ENCODE measurements around the gene ETV5. TPM values are rescaled to one million over a fixed set of nuclear protein-coding genes. Genes with fewer than 3 reads are reported as not detected.

Gene ETV5
- total and polyA plus RNA-seq, 3 experiments from 2014 or later, result 1.0 to 1.3 TPM; not detected in 1

GRCh38 chr3:186075931-186076567 is 32.8 kb downstream of the ETV5 start:
- H3K9me3 ChIP-seq (ENCODE audit: low read length), result no peaks in the 10 kb centered on the region
- H3K27me3 ChIP-seq (ENCODE audit: insufficient read depth, low read length, poor library complexity, severe bottlenecking), result no peaks in the 10 kb centered on the region
- H3K27ac Mint-ChIP-seq, result no peak overlapping the region
- H3K4me3 ChIP-seq (ENCODE audit: low read length), result no peak overlapping the region
- no peak for DNase-seq
- no peaks in the 10 kb centered on the region for H3K36me3 ChIP-seq (ENCODE audit: insufficient read depth, low read length)
- H3K36me3 Mint-ChIP-seq, result peaks cover 0 to 5% (median 2%) of the 10 kb centered on the region in 3 donors
- H3K4me1 ChIP-seq (ENCODE audit: insufficient read depth, low read length), result no peaks in the 10 kb centered on the region
- H3K9me3 Mint-ChIP-seq, result peaks cover 0 to 10% (median 4%) of the 10 kb centered on the region in 5 donors
- ChIA-PET CTCF (no interaction called here), POLR2A (no interaction called here)
- no peak overlapping the region for H3K4me3 Mint-ChIP-seq
- H3K27ac ChIP-seq (ENCODE audit: low read depth, low read length), result no peak overlapping the region
- H3K27me3 Mint-ChIP-seq, result peaks cover 13 to 44% of the 10 kb centered on the region in 2 donors
- H3K4me1 Mint-ChIP-seq, result no peaks in the 10 kb centered on the region

- Mint-ChIP-seq H3K36me3 (peaks cover 0 to 5% (median 0%) of the 10 kb centered on the region in 3 donors), H3K4me1 (no peaks in the 10 kb centered on the region), H3K4me3 (no peak overlapping the region), H3K27ac (no peak overlapping the region), H3K27me3 (peaks cover 17 to 43% of the 10 kb centered on the region in 2 donors), H3K9me3 (peaks cover 0 to 10% (median 4%) of the 10 kb centered on the region in 5 donors)
- no peaks in the 10 kb centered on the region for H3K4me1 ChIP-seq (ENCODE audit: insufficient read depth, low read length)
- ChIA-PET CTCF (no interaction called here), POLR2A (no interaction called here)
- H3K9me3 ChIP-seq (ENCODE audit: low read length), result no peaks in the 10 kb centered on the region
- H3K27ac ChIP-seq (ENCODE audit: low read depth, low read length), result no peak overlapping the region
- DNase-seq, result no peak
- no peaks in the 10 kb centered on the region for H3K36me3 ChIP-seq (ENCODE audit: insufficient read depth, low read length)
- no peaks in the 10 kb centered on the region for H3K27me3 ChIP-seq (ENCODE audit: insufficient read depth, low read length, poor library complexity, severe bottlenecking)
- no peak overlapping the region for H3K4me3 ChIP-seq (ENCODE audit: low read length)
Measured at GRCh38 chr3:186075489-186075888, 33.4 kb downstream of the ETV5 start.

- Histone ChIP-seq H3K4me3 (ENCODE audit: low read length) (no peak overlapping the region), H3K4me1 (ENCODE audit: insufficient read depth, low read length) (no peaks in the 10 kb centered on the region), H3K9me3 (ENCODE audit: low read length) (no peaks in the 10 kb centered on the region), H3K36me3 (ENCODE audit: insufficient read depth, low read length) (no peaks in the 10 kb centered on the region), H3K27me3 (ENCODE audit: insufficient read depth, low read length, poor library complexity, severe bottlenecking) (no peaks in the 10 kb centered on the region), H3K27ac (ENCODE audit: low read depth, low read length) (no peak overlapping the region)
- POLR2A ChIA-PET, result no interaction called here
- H3K36me3 Mint-ChIP-seq, result peaks cover 0 to 5% (median 0%) of the 10 kb centered on the region in 3 donors
- no peak overlapping the region for H3K4me3 Mint-ChIP-seq
- CTCF ChIA-PET, result no interaction called here
- peaks cover 13 to 38% of the 10 kb centered on the region in 2 donors for H3K27me3 Mint-ChIP-seq
- peaks cover 0 to 10% (median 4%) of the 10 kb centered on the region in 5 donors for H3K9me3 Mint-ChIP-seq
- peaks cover 0 to under 1% (median 0%) of the 10 kb centered on the region in 3 donors for H3K4me1 Mint-ChIP-seq
- H3K27ac Mint-ChIP-seq, result no peak overlapping the region
- DNase-seq, result no peak
Measured at GRCh38 chr3:186073641-186074040, 35.2 kb downstream of the ETV5 start.

GRCh38 chr3:186070996-186071395 is 37.9 kb downstream of the ETV5 start:
- H3K27ac Mint-ChIP-seq, result no peak overlapping the region
- peaks cover 10 to 34% of the 10 kb centered on the region in 2 donors for H3K27me3 Mint-ChIP-seq
- Histone ChIP-seq H3K27me3 (ENCODE audit: insufficient read depth, low read length, poor library complexity, severe bottlenecking) (no peaks in the 10 kb centered on the region), H3K4me1 (ENCODE audit: insufficient read depth, low read length) (no peaks in the 10 kb centered on the region), H3K4me3 (ENCODE audit: low read length) (no peak overlapping the region), H3K27ac (ENCODE audit: low read depth, low read length) (no peak overlapping the region), H3K9me3 (ENCODE audit: low read length) (no peaks in the 10 kb centered on the region), H3K36me3 (ENCODE audit: insufficient read depth, low read length) (no peaks in the 10 kb centered on the region)
- H3K4me1 Mint-ChIP-seq, result peaks cover 5 to 11% (median 6%) of the 10 kb centered on the region in 3 donors
- ChIA-PET CTCF (no interaction called here), POLR2A (no interaction called here)
- peaks cover 0 to 5% (median 0%) of the 10 kb centered on the region in 3 donors for H3K36me3 Mint-ChIP-seq
- H3K4me3 Mint-ChIP-seq, result peak overlapping the region in 1 of 7 donors; percentile 69
- DNase-seq, result no peak
- peaks cover 0 to 10% (median 4%) of the 10 kb centered on the region in 5 donors for H3K9me3 Mint-ChIP-seq

GRCh38 chr3:186070550-186070949 is 38.3 kb downstream of the ETV5 start:
- Histone ChIP-seq H3K27me3 (ENCODE audit: insufficient read depth, low read length, poor library complexity, severe bottlenecking) (no peaks in the 10 kb centered on the region), H3K36me3 (ENCODE audit: insufficient read depth, low read length) (no peaks in the 10 kb centered on the region), H3K4me3 (ENCODE audit: low read length) (no peak overlapping the region), H3K27ac (ENCODE audit: low read depth, low read length) (no peak overlapping the region), H3K4me1 (ENCODE audit: insufficient read depth, low read length) (no peaks in the 10 kb centered on the region), H3K9me3 (ENCODE audit: low read length) (no peaks in the 10 kb centered on the region)
- POLR2A ChIA-PET, result no interaction called here
- peak overlapping the region in 1 of 7 donors; percentile 69 for H3K4me3 Mint-ChIP-seq
- H3K27ac Mint-ChIP-seq, result peak overlapping the region in 1 of 8 donors; percentile 68
- H3K36me3 Mint-ChIP-seq, result peaks cover 0 to 5% (median 0%) of the 10 kb centered on the region in 3 donors
- CTCF ChIA-PET, result no interaction called here
- peaks cover 0 to 10% (median 4%) of the 10 kb centered on the region in 5 donors for H3K9me3 Mint-ChIP-seq
- H3K4me1 Mint-ChIP-seq, result peaks cover 5 to 11% (median 6%) of the 10 kb centered on the region in 3 donors
- DNase-seq, result no peak
- H3K27me3 Mint-ChIP-seq, result peaks cover 10 to 34% of the 10 kb centered on the region in 2 donors

- ChIA-PET POLR2A (no interaction called here), CTCF (no interaction called here)
- DNase-seq, result no peak
- Histone ChIP-seq H3K27me3 (ENCODE audit: insufficient read depth, low read length, poor library complexity, severe bottlenecking) (no peaks in the 10 kb centered on the region), H3K4me3 (ENCODE audit: low read length) (no peak overlapping the region), H3K27ac (ENCODE audit: low read depth, low read length) (no peak overlapping the region), H3K4me1 (ENCODE audit: insufficient read depth, low read length) (no peaks in the 10 kb centered on the region), H3K36me3 (ENCODE audit: insufficient read depth, low read length) (no peaks in the 10 kb centered on the region), H3K9me3 (ENCODE audit: low read length) (no peaks in the 10 kb centered on the region)
- peaks cover 10 to 36% of the 10 kb centered on the region in 2 donors for H3K27me3 Mint-ChIP-seq
- peaks cover 0 to 5% (median 0%) of the 10 kb centered on the region in 3 donors for H3K36me3 Mint-ChIP-seq
- H3K27ac Mint-ChIP-seq, result no peak overlapping the region
- H3K4me1 Mint-ChIP-seq, result peaks cover 5 to 11% (median 6%) of the 10 kb centered on the region in 3 donors
- H3K4me3 Mint-ChIP-seq, result no peak overlapping the region
- peaks cover 0 to 7% (median 3%) of the 10 kb centered on the region in 5 donors for H3K9me3 Mint-ChIP-seq
Measured at GRCh38 chr3:186070133-186070532, 38.8 kb downstream of the ETV5 start.

GRCh38 chr3:186069199-186069598 is 39.7 kb downstream of the ETV5 start:
- H3K9me3 Mint-ChIP-seq, result peaks cover 0 to 3% (median 2%) of the 10 kb centered on the region in 5 donors
- H3K27me3 Mint-ChIP-seq, result peaks cover 10 to 42% of the 10 kb centered on the region in 2 donors
- H3K4me1 Mint-ChIP-seq, result peaks cover 5 to 11% (median 6%) of the 10 kb centered on the region in 3 donors
- H3K27ac Mint-ChIP-seq, result no peak overlapping the region
- ChIA-PET POLR2A (no interaction called here), CTCF (no interaction called here)
- Histone ChIP-seq H3K9me3 (ENCODE audit: low read length) (no peaks in the 10 kb centered on the region), H3K27ac (ENCODE audit: low read depth, low read length) (no peak overlapping the region), H3K36me3 (ENCODE audit: insufficient read depth, low read length) (no peaks in the 10 kb centered on the region), H3K4me3 (ENCODE audit: low read length) (no peak overlapping the region), H3K4me1 (ENCODE audit: insufficient read depth, low read length) (no peaks in the 10 kb centered on the region), H3K27me3 (ENCODE audit: insufficient read depth, low read length, poor library complexity, severe bottlenecking) (no peaks in the 10 kb centered on the region)
- H3K36me3 Mint-ChIP-seq, result peaks cover 0 to 5% (median 0%) of the 10 kb centered on the region in 3 donors
- no peak for DNase-seq
- no peak overlapping the region for H3K4me3 Mint-ChIP-seq

- peaks cover 0 to 5% (median 0%) of the 10 kb centered on the region in 3 donors for H3K36me3 Mint-ChIP-seq
- no peaks in the 10 kb centered on the region for H3K36me3 ChIP-seq (ENCODE audit: insufficient read depth, low read length)
Measured at GRCh38 chr3:186068243-186068552, 40.7 kb downstream of the ETV5 start.

More at GRCh38 chr3:186068243-186068552, 40.7 kb downstream of the ETV5 start:
- Mint-ChIP-seq H3K4me1 (peaks cover 5 to 11% (median 6%) of the 10 kb centered on the region in 3 donors), H3K27me3 (peaks cover 11 to 52% of the 10 kb centered on the region in 2 donors), H3K9me3 (no peaks in the 10 kb centered on the region), H3K4me3 (no peak overlapping the region), H3K27ac (peak overlapping the region in 1 of 8 donors; percentile 1)
- DNase-seq, result no peak
- no peaks in the 10 kb centered on the region for H3K4me1 ChIP-seq (ENCODE audit: insufficient read depth, low read length)
- CTCF ChIA-PET, result no interaction called here
- no peak overlapping the region for H3K27ac ChIP-seq (ENCODE audit: low read depth, low read length)
- POLR2A ChIA-PET, result no interaction called here
- no peaks in the 10 kb centered on the region for H3K27me3 ChIP-seq (ENCODE audit: insufficient read depth, low read length, poor library complexity, severe bottlenecking)
- no peak overlapping the region for H3K4me3 ChIP-seq (ENCODE audit: low read length)
- H3K9me3 ChIP-seq (ENCODE audit: low read length), result no peaks in the 10 kb centered on the region
